ENCODE results near the gene PSMD5. TPM values are rescaled to one million over a fixed set of nuclear protein-coding genes. Genes with fewer than 3 reads are reported as not detected.

PSMD5 gene
- total RNA-seq, 1 experiment from 2014 or later: 86.4 TPM

DNA sequence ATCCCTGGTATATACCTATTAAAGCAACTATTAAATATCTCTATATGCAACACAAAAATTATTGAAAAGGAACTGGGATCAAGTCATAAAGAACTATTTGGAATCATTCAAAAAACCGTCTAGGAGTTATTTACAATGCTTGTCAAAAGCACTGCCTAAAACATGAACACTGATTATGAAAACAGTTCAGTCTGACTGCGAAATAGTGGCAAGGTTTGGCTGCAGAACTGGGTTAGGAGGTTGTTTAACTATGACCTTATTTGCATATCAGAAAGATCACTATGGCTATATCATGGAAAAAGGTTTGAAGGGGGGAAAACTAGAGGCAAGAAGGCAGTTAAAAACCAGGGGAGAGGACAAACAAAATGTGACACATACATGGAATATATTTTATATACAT lies 61.5 kb downstream of the PSMD5 start:
- Histone ChIP-seq H3F3A (ENCODE audit: insufficient read depth, low read depth) (peaks cover 31% of the 10 kb centered on the region; the same call in 1 of the 2 replicates), H3K4me2 (no peak overlapping the region), H3K27me3 (ENCODE audit: insufficient read depth, low read depth) (no peaks in the 10 kb centered on the region), H3K79me2 (ENCODE audit: low read depth) (peaks cover 32% of the 10 kb centered on the region), H2AFZ (no peak overlapping the region), H3K9me2 (ENCODE audit: insufficient read depth) (no peaks in the 10 kb centered on the region), H3K36me3 (ENCODE audit: low read depth) (peaks cover 20% of the 10 kb centered on the region), H3K27ac (no peak overlapping the region), H3K4me1 (replicated peaks; ENCODE audit: insufficient read depth) (peaks cover 28% of the 10 kb centered on the region), H3K4me3 (no peak overlapping the region), H4K20me1 (ENCODE audit: insufficient read depth) (peaks cover 27% of the 10 kb centered on the region), H3K9me3 (ENCODE audit: insufficient read depth, low read depth) (no peaks in the 10 kb centered on the region)
- POLR2A ChIA-PET (ENCODE audit: unreplicated experiment): no interaction called here
- CTCF ChIA-PET: no interaction called here
- TF ChIP-seq, protein P1, sequence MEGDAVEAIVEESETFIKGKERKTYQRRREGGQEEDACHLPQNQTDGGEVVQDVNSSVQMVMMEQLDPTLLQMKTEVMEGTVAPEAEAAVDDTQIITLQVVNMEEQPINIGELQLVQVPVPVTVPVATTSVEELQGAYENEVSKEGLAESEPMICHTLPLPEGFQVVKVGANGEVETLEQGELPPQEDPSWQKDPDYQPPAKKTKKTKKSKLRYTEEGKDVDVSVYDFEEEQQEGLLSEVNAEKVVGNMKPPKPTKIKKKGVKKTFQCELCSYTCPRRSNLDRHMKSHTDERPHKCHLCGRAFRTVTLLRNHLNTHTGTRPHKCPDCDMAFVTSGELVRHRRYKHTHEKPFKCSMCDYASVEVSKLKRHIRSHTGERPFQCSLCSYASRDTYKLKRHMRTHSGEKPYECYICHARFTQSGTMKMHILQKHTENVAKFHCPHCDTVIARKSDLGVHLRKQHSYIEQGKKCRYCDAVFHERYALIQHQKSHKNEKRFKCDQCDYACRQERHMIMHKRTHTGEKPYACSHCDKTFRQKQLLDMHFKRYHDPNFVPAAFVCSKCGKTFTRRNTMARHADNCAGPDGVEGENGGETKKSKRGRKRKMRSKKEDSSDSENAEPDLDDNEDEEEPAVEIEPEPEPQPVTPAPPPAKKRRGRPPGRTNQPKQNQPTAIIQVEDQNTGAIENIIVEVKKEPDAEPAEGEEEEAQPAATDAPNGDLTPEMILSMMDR (conservative IDR thresholded peaks at IDR 0.05): no peak
- TF ChIP-seq EZH2 (IDR thresholded peaks at IDR 0.05; ENCODE audit: low read depth): no peak
- DNase-seq: no peak
- no TSS peak for BruUV-seq (replicated peaks)
- intact Hi-C loops (cut with micrococcal nuclease; ENCODE audit: unreplicated experiment): no loop called here

DNA sequence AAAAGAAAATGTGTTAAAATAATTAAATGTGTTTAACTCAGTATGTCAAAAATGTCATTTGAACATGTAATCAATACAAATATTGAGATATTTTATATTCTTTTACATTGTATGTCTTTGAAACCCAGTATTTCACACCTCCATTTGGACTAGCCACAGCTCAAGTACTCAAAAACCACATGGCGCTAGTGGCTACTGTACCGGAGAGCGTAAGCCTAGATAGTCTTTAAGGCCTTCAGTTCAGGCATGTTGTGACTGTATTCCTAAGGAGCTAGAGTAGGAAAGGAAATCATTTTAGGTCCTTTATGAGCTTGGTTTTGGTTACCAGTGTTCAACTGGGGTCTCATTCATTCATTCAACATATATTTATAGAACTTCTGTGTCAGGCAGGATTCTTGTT lies 62.4 kb downstream of the PSMD5 start:
- no TSS peak for BruUV-seq (replicated peaks)
- TF ChIP-seq, protein P1 (conservative IDR thresholded peaks at IDR 0.05): no peak
- no peak for TF ChIP-seq EZH2 (IDR thresholded peaks at IDR 0.05; ENCODE audit: low read depth)
- Histone ChIP-seq H3K9me2 (ENCODE audit: insufficient read depth) (no peaks in the 10 kb centered on the region), H3F3A (ENCODE audit: insufficient read depth, low read depth) (peaks cover 31% of the 10 kb centered on the region; the same call in 1 of the 2 replicates), H3K4me3 (no peak overlapping the region), H3K9me3 (ENCODE audit: insufficient read depth, low read depth) (no peaks in the 10 kb centered on the region), H3K27ac (no peak overlapping the region), H3K79me2 (ENCODE audit: low read depth) (peaks cover 24% of the 10 kb centered on the region), H2AFZ (no peak overlapping the region), H3K4me1 (replicated peaks; ENCODE audit: insufficient read depth) (peaks cover 28% of the 10 kb centered on the region), H4K20me1 (ENCODE audit: insufficient read depth) (peaks cover 26% of the 10 kb centered on the region), H3K27me3 (ENCODE audit: insufficient read depth, low read depth) (no peaks in the 10 kb centered on the region), H3K4me2 (no peak overlapping the region), H3K36me3 (ENCODE audit: low read depth) (peaks cover 17% of the 10 kb centered on the region)
- no peak for DNase-seq
- intact Hi-C loops (cut with micrococcal nuclease; ENCODE audit: unreplicated experiment): no loop called here
- ChIA-PET CTCF (no interaction called here), POLR2A (ENCODE audit: unreplicated experiment) (interaction anchor here (0.5 kb wide), 1 partner anchor 37 kb away, joined by 9 read pairs; no protein-coding TSS in a partner anchor)

DNA sequence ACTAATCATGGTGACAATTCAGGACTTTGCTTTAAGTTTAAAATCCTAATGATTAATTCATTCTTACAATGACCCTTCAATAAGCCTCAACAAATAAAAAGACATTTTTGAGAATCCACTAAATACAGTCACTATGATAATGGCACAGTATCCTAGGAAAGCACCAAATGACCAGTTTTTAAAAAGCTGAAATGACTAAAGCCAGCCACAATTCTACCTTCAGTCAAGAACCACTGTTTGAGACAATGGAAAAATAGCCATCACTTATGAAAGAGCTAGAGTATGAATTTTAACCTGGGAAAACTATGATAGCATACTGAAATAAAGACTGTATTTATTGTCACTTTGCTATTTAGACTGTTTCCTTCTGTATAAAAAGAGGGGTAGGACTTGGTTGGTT lies 63.5 kb downstream of the PSMD5 start:
- ChIA-PET CTCF (no interaction called here), POLR2A (ENCODE audit: unreplicated experiment) (no interaction called here)
- Histone ChIP-seq H3K4me1 (replicated peaks; ENCODE audit: insufficient read depth) (peaks cover 25% of the 10 kb centered on the region), H3K4me3 (no peak overlapping the region), H3K4me2 (no peak overlapping the region), H3K36me3 (ENCODE audit: low read depth) (peaks cover 21% of the 10 kb centered on the region), H3K9me3 (ENCODE audit: insufficient read depth, low read depth) (no peaks in the 10 kb centered on the region), H3K79me2 (ENCODE audit: low read depth) (peaks cover 20% of the 10 kb centered on the region), H2AFZ (no peak overlapping the region), H3F3A (ENCODE audit: insufficient read depth, low read depth) (peaks cover 23% of the 10 kb centered on the region; the same call in 1 of the 2 replicates), H3K27me3 (ENCODE audit: insufficient read depth, low read depth) (no peaks in the 10 kb centered on the region), H4K20me1 (ENCODE audit: insufficient read depth) (peaks cover 19% of the 10 kb centered on the region), H3K27ac (peak overlapping the region; percentile 9; the same call in 1 of the 2 replicates), H3K9me2 (ENCODE audit: insufficient read depth) (no peaks in the 10 kb centered on the region)
- intact Hi-C loops (cut with micrococcal nuclease; ENCODE audit: unreplicated experiment): no loop called here
- no TSS peak for BruUV-seq (replicated peaks)
- TF ChIP-seq EZH2 (IDR thresholded peaks at IDR 0.05; ENCODE audit: low read depth): no peak
- TF ChIP-seq, protein P1 (conservative IDR thresholded peaks at IDR 0.05): no peak
- no peak for DNase-seq

Measured in PC-9 (cell line).